Measurements from ENCODE around the gene CCDC38. TPM values are rescaled to one million over a fixed set of nuclear protein-coding genes. Genes with fewer than 3 reads are reported as not detected.

The CCDC38 gene
- total and polyA plus RNA-seq, 9 of the 15 experiments (the other 6 are each of a cell fraction or from before 2014, with no cell fraction given) = not detected

DNA sequence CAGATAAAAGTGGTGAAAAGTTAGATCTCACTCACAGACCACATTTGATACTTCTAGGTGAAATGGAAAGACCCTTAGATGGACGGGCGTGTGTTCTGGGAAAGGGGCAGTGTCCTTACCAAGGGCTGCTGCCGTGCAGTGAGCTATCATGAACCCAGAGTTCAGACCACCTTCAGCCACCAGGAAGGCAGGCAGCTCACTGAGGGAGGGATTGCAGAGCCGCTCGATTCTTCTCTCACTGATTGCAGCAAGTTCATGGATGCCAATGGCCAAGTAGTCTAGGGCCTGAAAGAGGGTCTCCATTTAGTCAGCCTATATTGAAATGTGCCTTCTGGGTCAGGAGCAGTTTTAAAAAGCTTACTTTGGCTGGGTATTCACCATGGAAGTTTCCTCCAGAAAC is 38.0 kb upstream of the CCDC38 start (continued):
- TF ChIP-seq, protein P1, sequence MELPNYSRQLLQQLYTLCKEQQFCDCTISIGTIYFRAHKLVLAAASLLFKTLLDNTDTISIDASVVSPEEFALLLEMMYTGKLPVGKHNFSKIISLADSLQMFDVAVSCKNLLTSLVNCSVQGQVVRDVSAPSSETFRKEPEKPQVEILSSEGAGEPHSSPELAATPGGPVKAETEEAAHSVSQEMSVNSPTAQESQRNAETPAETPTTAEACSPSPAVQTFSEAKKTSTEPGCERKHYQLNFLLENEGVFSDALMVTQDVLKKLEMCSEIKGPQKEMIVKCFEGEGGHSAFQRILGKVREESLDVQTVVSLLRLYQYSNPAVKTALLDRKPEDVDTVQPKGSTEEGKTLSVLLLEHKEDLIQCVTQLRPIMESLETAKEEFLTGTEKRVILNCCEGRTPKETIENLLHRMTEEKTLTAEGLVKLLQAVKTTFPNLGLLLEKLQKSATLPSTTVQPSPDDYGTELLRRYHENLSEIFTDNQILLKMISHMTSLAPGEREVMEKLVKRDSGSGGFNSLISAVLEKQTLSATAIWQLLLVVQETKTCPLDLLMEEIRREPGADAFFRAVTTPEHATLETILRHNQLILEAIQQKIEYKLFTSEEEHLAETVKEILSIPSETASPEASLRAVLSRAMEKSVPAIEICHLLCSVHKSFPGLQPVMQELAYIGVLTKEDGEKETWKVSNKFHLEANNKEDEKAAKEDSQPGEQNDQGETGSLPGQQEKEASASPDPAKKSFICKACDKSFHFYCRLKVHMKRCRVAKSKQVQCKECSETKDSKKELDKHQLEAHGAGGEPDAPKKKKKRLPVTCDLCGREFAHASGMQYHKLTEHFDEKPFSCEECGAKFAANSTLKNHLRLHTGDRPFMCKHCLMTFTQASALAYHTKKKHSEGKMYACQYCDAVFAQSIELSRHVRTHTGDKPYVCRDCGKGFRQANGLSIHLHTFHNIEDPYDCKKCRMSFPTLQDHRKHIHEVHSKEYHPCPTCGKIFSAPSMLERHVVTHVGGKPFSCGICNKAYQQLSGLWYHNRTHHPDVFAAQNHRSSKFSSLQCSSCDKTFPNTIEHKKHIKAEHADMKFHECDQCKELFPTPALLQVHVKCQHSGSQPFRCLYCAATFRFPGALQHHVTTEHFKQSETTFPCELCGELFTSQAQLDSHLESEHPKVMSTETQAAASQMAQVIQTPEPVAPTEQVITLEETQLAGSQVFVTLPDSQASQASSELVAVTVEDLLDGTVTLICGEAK (IDR thresholded peaks at IDR 0.05) = no peak
- TF ChIP-seq, protein P1 (CRISPR knock-in tag; IDR thresholded peaks at IDR 0.05) = no peak
- TF ChIP-seq CCAR2 (IDR thresholded peaks at IDR 0.05; ENCODE audit: low read depth, low read length) = no peak
- TF ChIP-seq CHD4 (IDR thresholded peaks at IDR 0.05; ENCODE audit: insufficient read depth, insufficient replicate concordance, low read depth, low read length, poor library complexity, severe bottlenecking) = no peak
- TF ChIP-seq EHMT2 (IDR thresholded peaks at IDR 0.05) = no peak
- TF ChIP-seq, protein P2, sequence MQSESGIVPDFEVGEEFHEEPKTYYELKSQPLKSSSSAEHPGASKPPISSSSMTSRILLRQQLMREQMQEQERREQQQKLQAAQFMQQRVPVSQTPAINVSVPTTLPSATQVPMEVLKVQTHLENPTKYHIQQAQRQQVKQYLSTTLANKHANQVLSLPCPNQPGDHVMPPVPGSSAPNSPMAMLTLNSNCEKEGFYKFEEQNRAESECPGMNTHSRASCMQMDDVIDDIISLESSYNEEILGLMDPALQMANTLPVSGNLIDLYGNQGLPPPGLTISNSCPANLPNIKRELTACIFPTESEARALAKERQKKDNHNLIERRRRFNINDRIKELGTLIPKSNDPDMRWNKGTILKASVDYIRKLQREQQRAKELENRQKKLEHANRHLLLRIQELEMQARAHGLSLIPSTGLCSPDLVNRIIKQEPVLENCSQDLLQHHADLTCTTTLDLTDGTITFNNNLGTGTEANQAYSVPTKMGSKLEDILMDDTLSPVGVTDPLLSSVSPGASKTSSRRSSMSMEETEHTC (IDR thresholded peaks at IDR 0.05) = no peak
- TF ChIP-seq, protein P3, sequence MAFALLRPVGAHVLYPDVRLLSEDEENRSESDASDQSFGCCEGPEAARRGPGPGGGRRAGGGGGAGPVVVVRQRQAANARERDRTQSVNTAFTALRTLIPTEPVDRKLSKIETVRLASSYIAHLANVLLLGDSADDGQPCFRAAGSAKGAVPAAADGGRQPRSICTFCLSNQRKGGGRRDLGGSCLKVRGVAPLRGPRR (CRISPR knock-in tag; IDR thresholded peaks at IDR 0.05) = no peak
- TF ChIP-seq ZNF589 (CRISPR knock-in tag; IDR thresholded peaks at IDR 0.05; ENCODE audit: low read depth) = no peak
- no peak for TF ChIP-seq RHOXF2B (CRISPR knock-in tag; conservative IDR thresholded peaks at IDR 0.05)
- no peak for TF ChIP-seq NFE2 (IDR thresholded peaks at IDR 0.05; ENCODE audit: low read depth)
- no peak for TF ChIP-seq ZNF140 (CRISPR knock-in tag; IDR thresholded peaks at IDR 0.05)
- TF ChIP-seq FOXJ2 (tag; IDR thresholded peaks at IDR 0.05) = no peak
- no peak for TF ChIP-seq NFE2L1 (tag; IDR thresholded peaks at IDR 0.05; ENCODE audit: borderline replicate concordance, low read depth)
- no peak for TF ChIP-seq SMC3 (conservative IDR thresholded peaks at IDR 0.05; ENCODE audit: insufficient read depth, low read depth, low read length)
